GM21529 (cell line): ENCODE data around the gene ADAP1.

Source experiments
- ATAC-seq: cut with Tn5 transposase; IDR thresholded peaks from one replicate; pipeline ENCODE4 v1.9.1; 2021; ENCODE audit not compliant: unreplicated experiment

ADAP1 gene

GRCh38 chr7:867406-868188 lies 86.9 kb downstream of the ADAP1 start:
- ATAC-seq = no peak

- ATAC-seq = no peak
Measured at GRCh38 chr7:867001-867405, 87.5 kb downstream of the ADAP1 start.

- ATAC-seq = no peak
Measured at GRCh38 chr7:865921-866320, 88.6 kb downstream of the ADAP1 start.

GRCh38 chr7:863106-863505 lies 91.4 kb downstream of the ADAP1 start:
- ATAC-seq = no peak

- no peak for ATAC-seq
Measured at GRCh38 chr7:862157-862556, 92.3 kb downstream of the ADAP1 start.

- ATAC-seq = no peak
Measured at GRCh38 chr7:861222-861621, 93.3 kb downstream of the ADAP1 start.

GRCh38 chr7:860149-860548 lies 94.3 kb downstream of the ADAP1 start:
- ATAC-seq = no peak

GRCh38 chr7:859359-860030 lies 95.0 kb downstream of the ADAP1 start:
- ATAC-seq = no peak

GRCh38 chr7:857661-858060 lies 96.8 kb downstream of the ADAP1 start:
- ATAC-seq = no peak

GRCh38 chr7:856444-857095 lies 97.9 kb downstream of the ADAP1 start:
- ATAC-seq = no peak

GRCh38 chr7:855686-856369 lies 98.7 kb downstream of the ADAP1 start:
- no peak for ATAC-seq

GRCh38 chr7:854118-854775 lies 100.2 kb downstream of the ADAP1 start:
- no peak for ATAC-seq

- no peak for ATAC-seq
Measured at GRCh38 chr7:853366-854117, 100.9 kb downstream of the ADAP1 start.

GRCh38 chr7:851204-851603 lies 103.3 kb downstream of the ADAP1 start:
- ATAC-seq = no peak

GRCh38 chr7:849781-850180 lies 104.7 kb downstream of the ADAP1 start:
- ATAC-seq = no peak

GRCh38 chr7:849145-849544 lies 105.3 kb downstream of the ADAP1 start:
- no peak for ATAC-seq
